Parathyroid adenoma (tissue), 2 donors: Measurements from ENCODE around the gene ARL4A.

Experiments used
- H2AFZ ChIP-seq: fragments of 300-600 bp; sonication (generic); one replicate; pipeline ENCODE4 v1.7.0; 2017; ENCODE audit warnings: antibody characterized with exemption, mild to moderate bottlenecking
- H3K27ac ChIP-seq: fragments of 300-600 bp; sonication (generic); one replicate; pipeline ENCODE4 v1.7.0; 2017
- H3K27me3 ChIP-seq: fragments of 300-600 bp; sonication (generic); one replicate; pipeline ENCODE4 v1.7.0; 2017; ENCODE audit warnings: low read length; ENCODE audit not compliant: control insufficient read depth, insufficient read depth
- H3K36me3 ChIP-seq: fragments of 300-600 bp; sonication (generic); one replicate; pipeline ENCODE4 v1.7.0; 2017; ENCODE audit warnings: low read length; ENCODE audit not compliant: control insufficient read depth, insufficient read depth
- H3K4me1 ChIP-seq: fragments of 300-600 bp; sonication (generic); one replicate; pipeline ENCODE4 v1.7.0; 2017; ENCODE audit warnings: control low read depth
- H3K4me2 ChIP-seq: fragments of 300-600 bp; sonication (generic); one replicate; pipeline ENCODE4 v1.7.0; 2017; ENCODE audit warnings: low read length
- H3K4me3 ChIP-seq: fragments of 300-600 bp; sonication (generic); one replicate; pipeline ENCODE4 v1.7.0; 2017; ENCODE audit warnings: low read depth, low read length
- H3K79me2 ChIP-seq: fragments of 300-600 bp; sonication (generic); one replicate; pipeline ENCODE4 v1.7.0; 2017; ENCODE audit warnings: control low read depth
- H3K9ac ChIP-seq: fragments of 300-600 bp; sonication (generic); one replicate; pipeline ENCODE4 v1.7.0; 2017; ENCODE audit warnings: mild to moderate bottlenecking
- H3K9me3 ChIP-seq: fragments of 300-600 bp; sonication (generic); one replicate; pipeline ENCODE4 v1.7.0; 2017; ENCODE audit warnings: low read length; ENCODE audit not compliant: control insufficient read depth
- CTCF ChIP-seq: fragments of 300-600 bp; sonication (generic); IDR thresholded peaks from one replicate; pipeline ENCODE4 v1.7.0; 2017; ENCODE audit warnings: antibody characterized with exemption, mild to moderate bottlenecking
- donor health status: primary hyperparathyroidism.

Gene ARL4A

GRCh38 chr7:12701433-12701832 lies 14.0 kb downstream of the ARL4A start:
- no peak overlapping the region for H3K4me3 ChIP-seq
- TF ChIP-seq CTCF: no peak
- H3K4me2 ChIP-seq: no peak overlapping the region
- no peaks in the 10 kb centered on the region for H3K27me3 ChIP-seq
- H3K36me3 ChIP-seq: no peaks in the 10 kb centered on the region
- H3K9me3 ChIP-seq: no peaks in the 10 kb centered on the region
- H3K27ac ChIP-seq: no peak overlapping the region
- H2AFZ ChIP-seq: no peak overlapping the region
- no peaks in the 10 kb centered on the region for H3K79me2 ChIP-seq
- no peak overlapping the region for H3K9ac ChIP-seq
- H3K4me1 ChIP-seq: no peaks in the 10 kb centered on the region

GRCh38 chr7:12703881-12704280 lies 16.4 kb downstream of the ARL4A start:
- TF ChIP-seq CTCF: no peak
- H3K9ac ChIP-seq: no peak overlapping the region
- no peaks in the 10 kb centered on the region for H3K36me3 ChIP-seq
- H3K27ac ChIP-seq: no peak overlapping the region
- no peaks in the 10 kb centered on the region for H3K27me3 ChIP-seq
- H3K4me2 ChIP-seq: no peak overlapping the region
- no peaks in the 10 kb centered on the region for H3K9me3 ChIP-seq
- no peak overlapping the region for H2AFZ ChIP-seq
- H3K79me2 ChIP-seq: no peaks in the 10 kb centered on the region
- no peaks in the 10 kb centered on the region for H3K4me1 ChIP-seq
- H3K4me3 ChIP-seq: no peak overlapping the region

GRCh38 chr7:12705878-12706277 lies 18.4 kb downstream of the ARL4A start:
- no peaks in the 10 kb centered on the region for H3K36me3 ChIP-seq
- H3K4me1 ChIP-seq: no peaks in the 10 kb centered on the region
- no peaks in the 10 kb centered on the region for H3K79me2 ChIP-seq
- H3K27me3 ChIP-seq: no peaks in the 10 kb centered on the region
- H3K4me2 ChIP-seq: no peak overlapping the region
- H2AFZ ChIP-seq: no peak overlapping the region
- no peak overlapping the region for H3K27ac ChIP-seq
- no peaks in the 10 kb centered on the region for H3K9me3 ChIP-seq
- H3K9ac ChIP-seq: no peak overlapping the region
- no peak overlapping the region for H3K4me3 ChIP-seq
- no peak for TF ChIP-seq CTCF

GRCh38 chr7:12706900-12707536 lies 19.6 kb downstream of the ARL4A start:
- Histone ChIP-seq H3K9ac (no peak overlapping the region), H3K27me3 (no peaks in the 10 kb centered on the region), H3K9me3 (no peaks in the 10 kb centered on the region), H3K4me1 (no peaks in the 10 kb centered on the region), H3K4me3 (no peak overlapping the region), H3K27ac (no peak overlapping the region), H3K4me2 (no peak overlapping the region), H2AFZ (no peak overlapping the region), H3K36me3 (no peaks in the 10 kb centered on the region), H3K79me2 (no peaks in the 10 kb centered on the region)
- TF ChIP-seq CTCF: no peak

GRCh38 chr7:12708314-12708713 lies 20.9 kb downstream of the ARL4A start:
- Histone ChIP-seq H3K4me3 (no peak overlapping the region), H3K36me3 (no peaks in the 10 kb centered on the region), H2AFZ (no peak overlapping the region), H3K79me2 (no peaks in the 10 kb centered on the region), H3K4me2 (no peak overlapping the region), H3K27me3 (no peaks in the 10 kb centered on the region), H3K4me1 (no peaks in the 10 kb centered on the region), H3K9ac (no peak overlapping the region), H3K9me3 (no peaks in the 10 kb centered on the region), H3K27ac (no peak overlapping the region)
- TF ChIP-seq CTCF: no peak
